ENCODE results near the gene MFRP. TPM values are rescaled to one million over a fixed set of nuclear protein-coding genes. Genes with fewer than 3 reads are reported as not detected.

Gene MFRP
- total RNA-seq, 1 donor from 2014 or later = not detected

- DNase-seq = peak; percentile 69
Observed at GRCh38 chr11:119338318-119338890, 8.1 kb downstream of the MFRP start.

GRCh38 chr11:119337581-119338317 is 8.8 kb downstream of the MFRP start:
- DNase-seq = no peak

- DNase-seq = no peak
Observed at GRCh38 chr11:119336744-119337469, 9.6 kb downstream of the MFRP start.

GRCh38 chr11:119335655-119336543 is 10.6 kb downstream of the MFRP start:
- no peak for DNase-seq

GRCh38 chr11:119335091-119335654 is 11.3 kb downstream of the MFRP start:
- no peak for DNase-seq

GRCh38 chr11:119334174-119334930 is 12.2 kb downstream of the MFRP start, which contains the start of gene RNF26:
Gene RNF26, plus strand, starts transcription at chr11:119334527. Its CDS starts 596 bp downstream, at chr11:119335123.
- DNase-seq = peak; percentile 93

GRCh38 chr11:119332111-119332765 is 14.3 kb downstream of the MFRP start:
- DNase-seq = no peak

- no peak for DNase-seq
Observed at GRCh38 chr11:119330237-119330636, 16.3 kb downstream of the MFRP start.

GRCh38 chr11:119329320-119329719 is 17.2 kb downstream of the MFRP start:
- no peak for DNase-seq

GRCh38 chr11:119324189-119324588 is 22.3 kb downstream of the MFRP start:
- no peak for DNase-seq

GRCh38 chr11:119323532-119324033 is 22.9 kb downstream of the MFRP start:
- DNase-seq = no peak

GRCh38 chr11:119322921-119323531 is 23.5 kb downstream of the MFRP start:
- no peak for DNase-seq

- no peak for DNase-seq
Observed at GRCh38 chr11:119322360-119322739, 24.2 kb downstream of the MFRP start.

GRCh38 chr11:119320776-119321524 is 25.6 kb downstream of the MFRP start:
- no peak for DNase-seq

GRCh38 chr11:119320240-119320775 is 26.2 kb downstream of the MFRP start:
- no peak for DNase-seq

GRCh38 chr11:119319700-119320239 is 26.7 kb downstream of the MFRP start:
- DNase-seq = no peak

GRCh38 chr11:119319136-119319699 is 27.3 kb downstream of the MFRP start:
- no peak for DNase-seq
